H9 (cell line): ENCODE measurements around the gene DPH1. TPM values are rescaled to one million over a fixed set of nuclear protein-coding genes. Genes with fewer than 3 reads are reported as not detected.

Experiments used
- DNase-seq: peaks from one replicate; pipeline ENCODE4 v3.0.0-alpha.2; 2017
- H2AFZ ChIP-seq: one replicate; pipeline ENCODE4 v1.6.1; 2013; ENCODE audit warnings: mild to moderate bottlenecking, low read length, control low read depth, moderate library complexity
- H2AK5ac ChIP-seq: 2 replicates; pipeline ENCODE4 v1.6.1; 2013; ENCODE audit warnings: low read length, control low read depth, mixed read lengths; ENCODE audit not compliant: insufficient read length
- H2BK120ac ChIP-seq: one replicate; pipeline ENCODE4 v1.6.1; 2013; ENCODE audit warnings: low read depth, mild to moderate bottlenecking, low read length, control low read depth, inconsistent platforms; ENCODE audit not compliant: poor library complexity, severe bottlenecking
- H2BK12ac ChIP-seq: 2 replicates; pipeline ENCODE4 v1.6.1; 2013; ENCODE audit warnings: low read length, control low read depth, mixed read lengths, low read depth; ENCODE audit not compliant: insufficient read length
- H2BK15ac ChIP-seq: 2 replicates; pipeline ENCODE4 v1.6.1; 2013; ENCODE audit warnings: low read depth, low read length, control low read depth
- H2BK20ac ChIP-seq: one replicate; pipeline ENCODE4 v1.6.1; 2013; ENCODE audit warnings: low read depth, mild to moderate bottlenecking, low read length, control low read depth, inconsistent platforms; ENCODE audit not compliant: poor library complexity, severe bottlenecking
- H2BK5ac ChIP-seq: 2 replicates; pipeline ENCODE4 v1.6.1; 2013; ENCODE audit warnings: low read length, control low read depth, mixed read lengths; ENCODE audit not compliant: insufficient read length
- H3K14ac ChIP-seq: 2 replicates; pipeline ENCODE4 v1.6.1; 2013; ENCODE audit warnings: low read length, control low read depth; ENCODE audit not compliant: insufficient read depth
- H3K18ac ChIP-seq: 2 replicates; pipeline ENCODE4 v1.6.1; 2013; ENCODE audit warnings: low read depth, mild to moderate bottlenecking, mixed read lengths, low read length, control low read depth; ENCODE audit not compliant: insufficient read length
- H3K23ac ChIP-seq: 2 replicates; pipeline ENCODE4 v1.6.1; 2013; ENCODE audit warnings: low read length, control low read depth, mixed read lengths, low read depth; ENCODE audit not compliant: insufficient read length
- H3K23me2 ChIP-seq: 2 replicates; pipeline ENCODE4 v1.6.1; 2013; ENCODE audit warnings: low read depth, mild to moderate bottlenecking, mixed read lengths, low read length, control low read depth; ENCODE audit not compliant: insufficient read length, poor library complexity, severe bottlenecking
- H3K27ac ChIP-seq: 2 replicates; pipeline ENCODE4 v1.5.1; 2013; ENCODE audit warnings: low read length, control low read depth, mixed read lengths, low read depth; ENCODE audit not compliant: insufficient read length
- H3K27me3 ChIP-seq: 2 replicates; pipeline ENCODE4 v1.6.1; 2013; ENCODE audit warnings: low read length, control low read depth, inconsistent platforms; ENCODE audit not compliant: insufficient read depth
- H3K4ac ChIP-seq: 2 replicates; pipeline ENCODE4 v1.6.1; 2013; ENCODE audit warnings: low read depth, mild to moderate bottlenecking, control low read depth, inconsistent platforms, low read length, moderate library complexity
- H3K4me1 ChIP-seq: 2 replicates; pipeline ENCODE4 v1.6.1; 2013; ENCODE audit warnings: low read length, control low read depth, inconsistent platforms; ENCODE audit not compliant: insufficient read depth
- H3K4me2 ChIP-seq: 2 replicates; pipeline ENCODE4 v1.6.1; 2013; ENCODE audit warnings: low read length, control low read depth, mixed read lengths; ENCODE audit not compliant: insufficient read length, insufficient read depth
- H3K56ac ChIP-seq: 2 replicates; pipeline ENCODE4 v1.6.1; 2013; ENCODE audit warnings: low read depth, mild to moderate bottlenecking, mixed read lengths, low read length, control low read depth; ENCODE audit not compliant: insufficient read length
- H3K79me1 ChIP-seq: 2 replicates; pipeline ENCODE4 v1.6.1; 2013; ENCODE audit warnings: low read depth, mild to moderate bottlenecking, moderate library complexity, low read length, control low read depth, inconsistent platforms; ENCODE audit not compliant: insufficient read depth, poor library complexity, severe bottlenecking
- H3K79me2 ChIP-seq: 2 replicates; pipeline ENCODE4 v1.6.1; 2013; ENCODE audit warnings: low read length, control low read depth, inconsistent platforms; ENCODE audit not compliant: insufficient read depth
- H3K9ac ChIP-seq: 2 replicates; pipeline ENCODE4 v1.6.1; 2013; ENCODE audit warnings: low read length, control low read depth, mixed read lengths; ENCODE audit not compliant: insufficient read length; ENCODE audit errors: extremely low read depth
- H3K9me3 ChIP-seq: one replicate; pipeline ENCODE4 v1.6.1; 2013; ENCODE audit warnings: low read depth, low read length, inconsistent platforms; ENCODE audit not compliant: control insufficient read depth
- H3T11ph ChIP-seq: one replicate; pipeline ENCODE4 v1.6.1; 2013; ENCODE audit warnings: mild to moderate bottlenecking, low read length, control low read depth, inconsistent platforms
- H4K20me1 ChIP-seq: one replicate; pipeline ENCODE4 v1.6.1; 2013; ENCODE audit not compliant: control insufficient read depth, insufficient read length, insufficient read depth
- H4K5ac ChIP-seq: 2 replicates; pipeline ENCODE4 v1.6.1; 2013; ENCODE audit warnings: low read depth, mild to moderate bottlenecking, mixed read lengths, low read length, control low read depth; ENCODE audit not compliant: insufficient read length
- H4K8ac ChIP-seq: replicated peaks from 2 replicates; pipeline ENCODE4 v1.6.1; 2013; ENCODE audit warnings: low read length, control low read depth, mixed read lengths, low read depth; ENCODE audit not compliant: insufficient read length
- H4K91ac ChIP-seq: 2 replicates; pipeline ENCODE4 v1.6.1; 2013; ENCODE audit warnings: low read depth, mild to moderate bottlenecking, moderate library complexity, mixed read lengths, low read length, control low read depth; ENCODE audit not compliant: insufficient read length
- H3K27ac Mint-ChIP-seq, 3 experiments: 2 replicates in 2 of 3; 3 replicates in 1 of 3; pipeline ENCODE4 v1.8.0; 2020 to 2021; ENCODE audit warnings: mixed read lengths in 3 of 3, mild to moderate bottlenecking in 1 of 3, moderate library complexity in 1 of 3
- H3K27me3 Mint-ChIP-seq: 2 replicates; pipeline ENCODE4 v1.8.0; 2021; ENCODE audit warnings: low read depth, mild to moderate bottlenecking, moderate library complexity, mixed read lengths
- H3K36me3 Mint-ChIP-seq, 3 experiments: 2 replicates in 2 of 3; 3 replicates in 1 of 3; pipeline ENCODE4 v1.8.0; 2020 to 2021; ENCODE audit warnings: low read depth in 3 of 3, mixed read lengths in 3 of 3; ENCODE audit not compliant: insufficient read depth in 1 of 3
- H3K4me1 Mint-ChIP-seq, 2 experiments: 2 replicates each; pipeline ENCODE4 v1.8.0; 2020; ENCODE audit warnings: mixed read lengths in 2 of 2
- H3K4me3 Mint-ChIP-seq, 2 experiments: 2 replicates in 1 of 2; 3 replicates in 1 of 2; pipeline ENCODE4 v1.8.0; 2020 to 2021; ENCODE audit warnings: mild to moderate bottlenecking in 2 of 2, mixed read lengths in 2 of 2, moderate library complexity in 1 of 2
- H3K9me3 Mint-ChIP-seq, 2 experiments: 2 replicates in 1 of 2; 3 replicates in 1 of 2; pipeline ENCODE4 v1.8.0; 2020; ENCODE audit warnings: mild to moderate bottlenecking in 2 of 2, mixed read lengths in 2 of 2, moderate library complexity in 1 of 2
- CTCF ChIP-seq: fragments of 200-600 bp; sonication (generic); conservative IDR thresholded peaks from 3 replicates; pipeline ENCODE4 v1.8.0; 2021; ENCODE audit warnings: antibody characterized with exemption, mild to moderate bottlenecking
- WGBS: extraction: QIAGEN DNeasy Blood & Tissue Kit; methylation state at CpG from one replicate; pipeline ENCODE4 v1.1.7; 2013; ENCODE audit warnings: missing lambda C conversion rate, low lambda C conversion rate, mixed read lengths; ENCODE audit not compliant: insufficient read length; ENCODE audit errors: extremely low coverage; 5-methylcytosine and 5-hydroxymethylcytosine counted together
- total RNA-seq: library from RNA; stranded (reverse); gene quantifications from 2 replicates; pipeline ENCODE4 v1.2.1, GENCODE V29; 2021

The DPH1 gene
- total RNA-seq, 1 experiment from 2014 or later: 27.5 TPM

DNA sequence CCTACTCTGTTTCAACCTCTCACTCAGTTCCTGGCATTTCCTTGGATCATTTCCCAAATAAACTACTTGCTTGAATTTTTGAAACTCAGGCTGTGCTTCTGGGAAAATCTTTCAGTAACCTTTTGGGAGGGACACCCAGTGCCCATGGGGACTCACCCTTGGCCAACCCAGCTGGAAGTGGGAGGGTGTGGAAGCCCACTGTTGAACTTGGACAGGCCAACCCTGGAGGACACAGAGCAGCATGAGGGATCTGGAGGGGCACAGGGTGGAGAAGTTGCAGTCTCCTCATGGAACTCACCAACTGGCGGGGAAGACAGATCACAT is 16.0 kb upstream of the DPH1 start:
- Mint-ChIP-seq H3K27ac (no peak overlapping the region), H3K4me1 (peaks cover 14 to 21% of the 10 kb centered on the region in 2 experiments), H3K9me3 (no peaks in the 10 kb centered on the region; a peak in 2 of 5 replicates), H3K36me3 (no peaks in the 10 kb centered on the region), H3K4me3 (no peak overlapping the region), H3K27me3 (peaks cover 88% of the 10 kb centered on the region)
- no peak overlapping the region for H2BK120ac ChIP-seq
- no peak for TF ChIP-seq CTCF
- H2BK5ac ChIP-seq: no peak overlapping the region
- H3K56ac ChIP-seq: no peak overlapping the region
- H3K27me3 ChIP-seq: no peaks in the 10 kb centered on the region; the same call in 1 of the 2 replicates
- no peak for DNase-seq
- H3K27ac ChIP-seq: no peak overlapping the region
- H3K4ac ChIP-seq: no peak overlapping the region
- H2BK12ac ChIP-seq: no peak overlapping the region
- H2BK15ac ChIP-seq: no peak overlapping the region
- H3K9me3 ChIP-seq: no peaks in the 10 kb centered on the region
- H2AK5ac ChIP-seq: no peak overlapping the region
- H3K79me2 ChIP-seq: no peaks in the 10 kb centered on the region
- H3K79me1 ChIP-seq: no peaks in the 10 kb centered on the region
- no peak overlapping the region for H3K18ac ChIP-seq
- no peak overlapping the region for H4K8ac ChIP-seq
- no peak overlapping the region for H3K4me2 ChIP-seq
- no peak overlapping the region for H4K91ac ChIP-seq
- H2BK20ac ChIP-seq: no peak overlapping the region
- H3K4me1 ChIP-seq: no peaks in the 10 kb centered on the region; the same call in 1 of the 2 replicates
- no peak overlapping the region for H3K14ac ChIP-seq
- H4K5ac ChIP-seq: no peak overlapping the region
- WGBS: no CpG with 5 or more reads among the region's 1 CpG
- H3K9ac ChIP-seq: no peak overlapping the region
- H4K20me1 ChIP-seq: peaks cover 2% of the 10 kb centered on the region
- H3K23me2 ChIP-seq: no peaks in the 10 kb centered on the region
- H3K23ac ChIP-seq: no peak overlapping the region
- no peak overlapping the region for H2AFZ ChIP-seq
- no peak overlapping the region for H3T11ph ChIP-seq
